Neural progenitor cell (in vitro differentiated cells): ENCODE measurements around the gene AMFR. TPM values are rescaled to one million over a fixed set of nuclear protein-coding genes. Genes with fewer than 3 reads are reported as not detected.

Source experiments
- DNase-seq: peaks from one replicate; pipeline ENCODE4 v3.0.0-alpha.2; 2016; ENCODE audit warnings: low spot score
- H2AFZ ChIP-seq: fragments of 200-600 bp; sonication (generic); replicated peaks from 2 replicates; pipeline ENCODE4 v1.6.1; 2016; ENCODE audit warnings: antibody characterized with exemption
- H3F3A ChIP-seq: fragments of 200-600 bp; sonication (generic); 2 replicates; pipeline ENCODE4 v1.6.1; 2016; ENCODE audit warnings: antibody characterized with exemption, low read depth
- H3K27ac ChIP-seq: fragments of 200-600 bp; sonication (generic); 2 replicates; pipeline ENCODE4 v1.5.1; 2016; ENCODE audit warnings: mild to moderate bottlenecking
- H3K27me3 ChIP-seq: fragments of 200-600 bp; sonication (generic); 2 replicates; pipeline ENCODE4 v1.6.1; 2016; ENCODE audit warnings: mild to moderate bottlenecking, moderate library complexity
- H3K36me3 ChIP-seq: fragments of 200-600 bp; sonication (generic); 2 replicates; pipeline ENCODE4 v1.5.1; 2016
- H3K4me1 ChIP-seq: fragments of 200-600 bp; sonication (generic); 2 replicates; pipeline ENCODE4 v1.6.1; 2016; ENCODE audit warnings: mixed run types
- H3K4me2 ChIP-seq: fragments of 200-600 bp; sonication (generic); 2 replicates; pipeline ENCODE4 v1.6.1; 2016
- H3K4me3 ChIP-seq: fragments of 200-600 bp; sonication (generic); 2 replicates; pipeline ENCODE4 v1.5.1; 2016
- H3K79me2 ChIP-seq: fragments of 200-600 bp; sonication (generic); 2 replicates; pipeline ENCODE4 v1.6.1; 2016; ENCODE audit warnings: low read depth
- H3K9ac ChIP-seq: fragments of 200-600 bp; sonication (generic); 2 replicates; pipeline ENCODE4 v1.6.1; 2016
- H3K9me3 ChIP-seq: fragments of 200-600 bp; sonication (generic); 2 replicates; pipeline ENCODE4 v1.5.1; 2016; ENCODE audit warnings: low read depth
- H4K20me1 ChIP-seq: fragments of 200-600 bp; sonication (generic); 2 replicates; pipeline ENCODE4 v1.6.1; 2016; ENCODE audit warnings: low read depth
- H3K27ac Mint-ChIP-seq: 3 replicates; pipeline ENCODE4 v1.8.0; 2021; ENCODE audit warnings: mixed read lengths
- H3K27me3 Mint-ChIP-seq: 2 replicates; pipeline ENCODE4 v1.8.0; 2022; ENCODE audit warnings: low read depth, mild to moderate bottlenecking, inconsistent platforms, moderate library complexity, mixed read lengths; ENCODE audit not compliant: insufficient read depth
- H3K36me3 Mint-ChIP-seq: 3 replicates; pipeline ENCODE4 v1.8.0; 2021; ENCODE audit warnings: mixed read lengths
- H3K4me1 Mint-ChIP-seq: 3 replicates; pipeline ENCODE4 v1.8.0; 2021; ENCODE audit warnings: mixed read lengths
- H3K4me3 Mint-ChIP-seq: 3 replicates; pipeline ENCODE4 v1.8.0; 2021; ENCODE audit warnings: mild to moderate bottlenecking, moderate library complexity, mixed read lengths
- H3K9me3 Mint-ChIP-seq: 3 replicates; pipeline ENCODE4 v1.8.0; 2020; ENCODE audit warnings: mixed read lengths
- EZH2 ChIP-seq: fragments of 200-600 bp; sonication (generic); IDR thresholded peaks from 2 replicates; pipeline ENCODE4 v1.6.1; 2017; ENCODE audit warnings: antibody characterized with exemption, mild to moderate bottlenecking, moderate library complexity
- EZH2phosphoT487 ChIP-seq: fragments of 200-600 bp; sonication (generic); IDR thresholded peaks from 2 replicates; pipeline ENCODE4 v1.6.1; 2017; ENCODE audit warnings: antibody characterized with exemption
- total RNA-seq: library from RNA; depleted of rRNA; stranded (reverse); fragments of >200 nt; gene quantifications from 2 replicates; pipeline ENCODE4 v1.2.3, GENCODE V29; 2015; ENCODE audit warnings: low replicate concordance
- TF ChIP-seq, protein P1 (sequence below): fragments of 200-600 bp; sonication (generic); IDR thresholded peaks from 2 replicates; pipeline ENCODE4 v1.5.1; 2017; ENCODE audit warnings: antibody characterized with exemption, mild to moderate bottlenecking

Gene AMFR
- total RNA-seq, 1 donor from 2014 or later = 38.7 TPM

DNA sequence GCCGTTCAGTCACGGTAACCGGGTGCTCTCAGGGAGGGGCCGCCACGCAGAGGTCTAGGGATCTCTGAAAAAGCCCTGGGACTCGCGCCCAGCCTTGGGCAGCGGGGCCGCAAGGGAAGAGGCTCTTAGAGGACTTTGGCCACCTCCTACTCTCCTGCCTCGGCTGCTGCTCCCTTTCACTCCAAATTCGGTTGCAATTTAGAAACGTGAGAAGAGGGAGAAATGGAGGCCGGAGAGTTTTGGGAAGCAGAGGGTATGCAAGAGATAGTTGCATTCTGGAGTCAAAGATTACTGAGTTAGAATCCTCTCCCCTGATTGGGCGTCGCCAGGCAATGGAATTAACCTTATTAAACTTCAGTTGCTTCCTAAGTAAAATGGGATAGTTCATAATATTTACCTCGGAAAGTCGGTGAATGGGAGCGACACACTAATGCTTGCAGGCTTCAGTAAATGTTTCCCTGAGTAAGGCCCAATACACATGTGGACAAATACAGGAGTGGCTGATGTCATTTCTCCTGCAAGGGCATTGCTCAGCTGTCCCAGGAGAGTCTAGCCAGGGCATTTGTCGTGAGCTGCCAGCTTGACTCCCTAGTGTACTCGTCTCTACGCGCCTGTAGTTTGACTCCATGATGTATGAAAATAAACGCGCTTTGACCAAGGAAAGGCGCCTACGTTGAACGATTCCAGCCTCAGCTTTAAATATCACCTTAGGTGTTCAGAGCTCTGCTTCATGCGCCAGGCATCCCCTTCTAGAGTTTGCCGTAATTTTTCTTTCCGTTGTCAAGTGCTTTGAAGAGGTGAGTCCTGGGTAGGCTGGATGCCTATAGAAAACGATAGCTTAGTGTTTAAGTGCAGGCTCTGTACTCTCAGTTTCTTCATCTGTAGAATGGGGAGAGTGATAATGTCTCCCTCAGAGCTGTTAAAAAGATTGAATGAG is 26.7 kb upstream of the AMFR start:
- Histone ChIP-seq H3K4me1 (peaks cover 25% of the 10 kb centered on the region), H4K20me1 (peaks cover 52% of the 10 kb centered on the region), H3K27me3 (no peaks in the 10 kb centered on the region), H3K9me3 (no peaks in the 10 kb centered on the region), H3F3A (no peaks in the 10 kb centered on the region), H3K9ac (peak overlapping the region; percentile 57), H2AFZ (peak overlapping the region; percentile 86), H3K36me3 (peaks cover 16% of the 10 kb centered on the region), H3K4me2 (peak overlapping the region; percentile 80), H3K27ac (peak overlapping the region; percentile 14), H3K4me3 (peak overlapping the region; percentile 80), H3K79me2 (peaks cover 71% of the 10 kb centered on the region)
- H3K36me3 Mint-ChIP-seq = peaks cover 15% of the 10 kb centered on the region
- no peaks in the 10 kb centered on the region for H3K27me3 Mint-ChIP-seq
- peaks cover 30% of the 10 kb centered on the region for H3K4me1 Mint-ChIP-seq
- H3K27ac Mint-ChIP-seq = peak overlapping the region; percentile 15
- no peaks in the 10 kb centered on the region for H3K9me3 Mint-ChIP-seq
- H3K4me3 Mint-ChIP-seq = peak overlapping the region; percentile 99
- peak; percentile 78 for DNase-seq
- TF ChIP-seq EZH2 = no peak
- TF ChIP-seq, protein P1, sequence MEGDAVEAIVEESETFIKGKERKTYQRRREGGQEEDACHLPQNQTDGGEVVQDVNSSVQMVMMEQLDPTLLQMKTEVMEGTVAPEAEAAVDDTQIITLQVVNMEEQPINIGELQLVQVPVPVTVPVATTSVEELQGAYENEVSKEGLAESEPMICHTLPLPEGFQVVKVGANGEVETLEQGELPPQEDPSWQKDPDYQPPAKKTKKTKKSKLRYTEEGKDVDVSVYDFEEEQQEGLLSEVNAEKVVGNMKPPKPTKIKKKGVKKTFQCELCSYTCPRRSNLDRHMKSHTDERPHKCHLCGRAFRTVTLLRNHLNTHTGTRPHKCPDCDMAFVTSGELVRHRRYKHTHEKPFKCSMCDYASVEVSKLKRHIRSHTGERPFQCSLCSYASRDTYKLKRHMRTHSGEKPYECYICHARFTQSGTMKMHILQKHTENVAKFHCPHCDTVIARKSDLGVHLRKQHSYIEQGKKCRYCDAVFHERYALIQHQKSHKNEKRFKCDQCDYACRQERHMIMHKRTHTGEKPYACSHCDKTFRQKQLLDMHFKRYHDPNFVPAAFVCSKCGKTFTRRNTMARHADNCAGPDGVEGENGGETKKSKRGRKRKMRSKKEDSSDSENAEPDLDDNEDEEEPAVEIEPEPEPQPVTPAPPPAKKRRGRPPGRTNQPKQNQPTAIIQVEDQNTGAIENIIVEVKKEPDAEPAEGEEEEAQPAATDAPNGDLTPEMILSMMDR = no peak
- no peak for TF ChIP-seq EZH2phosphoT487

DNA sequence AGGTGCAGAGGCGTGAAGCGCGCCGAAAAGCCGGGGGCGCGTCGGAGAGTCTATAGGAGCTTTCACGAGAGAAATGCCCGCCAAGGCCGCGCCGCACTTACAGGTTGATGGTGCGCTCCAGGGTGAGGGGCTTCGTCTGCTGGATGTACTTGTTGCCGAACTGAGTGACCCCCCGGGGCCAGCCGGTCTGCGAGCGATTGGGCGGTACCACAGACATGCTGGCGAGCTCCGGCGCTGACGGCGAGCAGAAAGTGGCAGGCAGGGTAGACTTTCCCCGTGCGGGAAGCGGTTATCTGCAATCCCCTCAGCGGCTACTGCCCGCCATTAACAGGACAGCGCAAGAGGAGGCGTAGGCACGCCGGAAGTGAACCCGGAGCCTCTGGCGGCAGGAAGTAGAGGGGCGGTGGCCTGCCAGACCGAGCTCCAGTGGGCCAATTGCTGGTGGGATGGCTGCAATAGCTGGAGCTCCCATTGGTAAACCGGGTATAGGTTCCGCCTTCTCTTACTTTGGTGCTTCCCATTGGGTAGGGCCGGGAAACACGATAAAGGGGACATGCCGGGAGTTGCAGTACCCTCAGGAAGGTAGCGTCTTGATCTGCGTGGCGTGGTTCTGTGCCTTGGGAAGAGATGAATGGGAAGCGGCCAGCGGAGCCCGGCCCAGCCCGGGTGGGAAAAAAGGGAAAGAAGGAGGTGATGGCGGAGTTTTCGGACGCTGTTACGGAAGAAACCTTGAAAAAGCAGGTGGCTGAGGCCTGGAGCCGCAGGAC is 25.8 kb upstream of the AMFR start, which contains the start of the genes NUDT21 and OGFOD1:
Gene NUDT21 (minus strand): TSS at position 347 of the 767 bp plus-strand sequence. CDS start 130 bp downstream, at position 217.
Gene OGFOD1 (plus strand): TSS at position 569 of the 767 bp plus-strand sequence. CDS start 59 bp downstream, at position 628.
- Histone ChIP-seq H3K27me3 (no peaks in the 10 kb centered on the region), H3K4me1 (peaks cover 25% of the 10 kb centered on the region), H3K27ac (peak within 1 kb of the TSS; percentile 14), H3K36me3 (peaks cover 17% of the 10 kb centered on the region), H2AFZ (peak within 1 kb of the TSS; percentile 86), H3K79me2 (peaks cover 80% of the 10 kb centered on the region), H3K4me2 (peak within 1 kb of the TSS; percentile 94), H3F3A (no peaks in the 10 kb centered on the region), H4K20me1 (peaks cover 56% of the 10 kb centered on the region), H3K4me3 (peak within 1 kb of the TSS; percentile 80), H3K9ac (peak within 1 kb of the TSS; percentile 83), H3K9me3 (no peaks in the 10 kb centered on the region)
- peak; percentile 97 for DNase-seq
- Mint-ChIP-seq H3K4me3 (peak within 1 kb of the TSS; percentile 99), H3K36me3 (peaks cover 13% of the 10 kb centered on the region), H3K27ac (peak within 1 kb of the TSS; percentile 90), H3K9me3 (no peaks in the 10 kb centered on the region), H3K4me1 (peaks cover 30% of the 10 kb centered on the region), H3K27me3 (no peaks in the 10 kb centered on the region)
- TF ChIP-seq EZH2phosphoT487 = no peak
- TF ChIP-seq, protein P1 = no peak
- TF ChIP-seq EZH2 = no peak

DNA sequence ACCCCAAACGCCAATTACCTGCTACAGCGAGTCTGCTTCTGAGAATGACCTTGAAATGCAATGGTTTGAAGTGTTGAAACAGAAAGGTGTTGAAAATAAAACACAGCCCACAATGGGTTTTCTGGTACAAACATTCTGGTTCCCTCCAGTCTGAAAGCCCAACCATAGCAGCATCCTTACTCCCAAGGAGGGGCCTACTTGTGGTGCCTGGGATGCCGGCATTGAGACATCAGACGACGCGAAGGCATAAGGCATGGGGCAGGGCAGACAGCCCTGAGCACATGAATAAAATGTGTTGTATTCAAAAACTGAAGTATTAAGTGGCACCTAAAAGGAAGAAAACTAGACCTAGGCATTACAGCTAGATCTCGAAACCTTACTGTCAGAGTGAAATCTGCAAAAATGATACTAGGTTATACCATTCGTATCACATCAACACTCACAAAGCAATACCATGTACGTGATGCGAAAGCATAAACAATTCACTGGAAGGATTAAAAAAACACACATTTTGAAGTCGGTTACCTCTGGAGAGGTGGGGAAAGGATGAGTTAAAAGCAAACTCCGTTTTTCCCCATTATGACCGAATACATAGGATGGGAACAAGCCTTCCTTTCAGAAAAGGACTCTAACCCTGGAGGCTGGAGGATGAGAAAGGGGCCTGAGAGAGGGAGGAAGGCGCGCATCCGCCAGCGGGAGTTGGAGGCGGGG is 25.1 kb upstream of the AMFR start:
- DNase-seq = peak; percentile 34
- TF ChIP-seq EZH2phosphoT487 (no peak), EZH2 (no peak)
- TF ChIP-seq, protein P1 = no peak
- Mint-ChIP-seq H3K27me3 (no peaks in the 10 kb centered on the region), H3K36me3 (peaks cover 10% of the 10 kb centered on the region), H3K4me3 (peak overlapping the region; percentile 99), H3K4me1 (peaks cover 30% of the 10 kb centered on the region), H3K27ac (peak overlapping the region; percentile 81), H3K9me3 (no peaks in the 10 kb centered on the region)
- Histone ChIP-seq H3K79me2 (peaks cover 87% of the 10 kb centered on the region), H3K36me3 (peaks cover 19% of the 10 kb centered on the region), H3K9ac (peak overlapping the region; percentile 83), H4K20me1 (peaks cover 63% of the 10 kb centered on the region), H3K4me1 (peaks cover 25% of the 10 kb centered on the region), H3K4me3 (peak overlapping the region; percentile 80), H3F3A (no peaks in the 10 kb centered on the region), H2AFZ (peak overlapping the region; percentile 52), H3K27me3 (no peaks in the 10 kb centered on the region), H3K27ac (no peak overlapping the region), H3K4me2 (peak overlapping the region; percentile 94), H3K9me3 (no peaks in the 10 kb centered on the region)
